K562 (cell line): Measurements from ENCODE around the gene B4GALNT4. TPM values are rescaled to one million over a fixed set of nuclear protein-coding genes. Genes with fewer than 3 reads are reported as not detected.
A peak's percentile ranks its signal among the peaks of the same experiment; 100 is the strongest.

Experiments used
- CTCF ChIP-seq, 3 experiments: IDR thresholded peaks in 2 of 3; conservative IDR thresholded peaks in 1 of 3; 2 replicates each; pipeline ENCODE4 v1.5.1; 2011 to 2012; ENCODE audit warnings: low read length in 3 of 3, mild to moderate bottlenecking in 3 of 3, control low read depth in 2 of 3, improper control_type of control experiment in 1 of 3, inconsistent platforms in 1 of 3, low read depth in 1 of 3, mixed read lengths in 1 of 3, moderate library complexity in 1 of 3; ENCODE audit not compliant: insufficient read depth in 2 of 3
- DIDO1 ChIP-seq: fragments of 450-650 bp; IDR thresholded peaks from 2 replicates; pipeline ENCODE4 v1.6.1; 2016; ENCODE audit warnings: low read depth, missing biosample characterization, missing genetic modification characterization
- FUS ChIP-seq: fragments of 200-400 bp; formaldehyde crosslinking; optimal IDR thresholded peaks from 2 replicates; pipeline ENCODE3; 2017; ENCODE audit warnings: low read depth, low read length
- NR4A1 ChIP-seq, 2 experiments: fragments of 250-450 bp in 1 of 2; fragments of 450-650 bp in 1 of 2; sonication (Bioruptor Pico) in 1 of 2; IDR thresholded peaks; 2 replicates each; pipeline versions ENCODE4 v1.4.0 to v1.6.1; 2016 to 2020; ENCODE audit warnings: mild to moderate bottlenecking in 2 of 2, missing compliant biosample characterization in 1 of 2, missing genetic modification characterization in 1 of 2, moderate library complexity in 1 of 2
- POLR2A ChIP-seq: fragments of 450-650 bp; conservative IDR thresholded peaks from 2 replicates; pipeline ENCODE4 v1.6.1; 2016
- RBM14 ChIP-seq: fragments of 200-400 bp; formaldehyde crosslinking; IDR thresholded peaks from 2 replicates; pipeline ENCODE4 v1.6.1; 2018; ENCODE audit warnings: low read depth, mild to moderate bottlenecking, low read length, moderate library complexity, borderline replicate concordance; ENCODE audit not compliant: insufficient read depth
- SIRT6 ChIP-seq: IDR thresholded peaks from one replicate; pipeline ENCODE4 v1.6.1; 2012; ENCODE audit warnings: low read depth, mild to moderate bottlenecking, control low read depth, inconsistent platforms, low read length, moderate library complexity
- SMARCC2 ChIP-seq: fragments of 450-650 bp; IDR thresholded peaks from 2 replicates; pipeline ENCODE4 v1.6.1; 2017; ENCODE audit warnings: antibody characterized with exemption, moderate library complexity, mild to moderate bottlenecking, low read depth
- SNAPC5 ChIP-seq: fragments of 250-450 bp; sonication (Bioruptor Pico); IDR thresholded peaks from 2 replicates; pipeline ENCODE4 v1.8.0; 2021; ENCODE audit warnings: moderate library complexity, mild to moderate bottlenecking, inconsistent platforms
- THRA ChIP-seq: fragments of 450-650 bp; IDR thresholded peaks from 2 replicates; pipeline ENCODE4 v1.6.1; 2017; ENCODE audit warnings: mild to moderate bottlenecking, moderate library complexity
- TRIM24 ChIP-seq, 2 experiments: fragments of 450-650 bp; IDR thresholded peaks; 2 replicates each; pipeline ENCODE4 v1.6.1; 2016
- ZBED1 ChIP-seq: IDR thresholded peaks from 2 replicates; pipeline ENCODE4 v1.6.1; 2014
- ZNF41 ChIP-seq: fragments of 250-450 bp; sonication (Bioruptor Pico); conservative IDR thresholded peaks from 2 replicates; pipeline ENCODE4 v1.4.0; 2020; ENCODE audit warnings: mild to moderate bottlenecking
- polyA plus RNA-seq, 8 experiments: library from polyadenylated mRNA; depleted of rRNA in 4 of 8; stranded (reverse) in 5 of 8; unstranded in 3 of 8; fragments of >200 nt; fragmentation: Nextera tagmentation in 2 of 8; fragmentation: Illumina TruSeq in 1 of 8; extraction: Ambion mirVana in 2 of 8; extraction: Trizol in 1 of 8; gene quantifications; 2 replicates each; pipeline versions ENCODE4 v1.2.1 to v1.2.3, GENCODE V29; 2011 to 2014; ENCODE audit warnings: inconsistent platforms in 1 of 8, missing spikeins in 1 of 8
- total RNA-seq, 7 experiments: library from RNA; depleted of rRNA in 6 of 7; stranded (reverse); fragments of >200 nt in 6 of 7; fragmentation: Illumina TruSeq in 2 of 7; extraction: Trizol in 2 of 7; gene quantifications; 2 replicates each; pipeline versions ENCODE4 v1.2.1 to v1.2.3, GENCODE V29; 2011 to 2021; ENCODE audit warnings: low replicate concordance in 1 of 7
- TF ChIP-seq, protein P1 (sequence below): fragments of 450-650 bp; formaldehyde crosslinking; IDR thresholded peaks from 2 replicates; pipeline ENCODE4 v1.4.0; 2020; ENCODE audit warnings: mild to moderate bottlenecking, moderate library complexity
- TF ChIP-seq, protein P2 (sequence below): IDR thresholded peaks from 3 replicates; pipeline ENCODE4 v1.6.1; 2011; ENCODE audit warnings: borderline replicate concordance, mild to moderate bottlenecking, moderate library complexity; ENCODE audit not compliant: insufficient read length; ENCODE audit errors: extremely low read depth
- TF ChIP-seq, protein P3 (sequence below): fragments of 250-450 bp; sonication (Bioruptor Pico); IDR thresholded peaks from 2 replicates; pipeline ENCODE4 v1.5.0; 2022; ENCODE audit warnings: mild to moderate bottlenecking

Gene B4GALNT4
- total and polyA plus RNA-seq, 9 of the 15 experiments (the other 6 are each of a cell fraction or from before 2014, with no cell fraction given) = 0.20 to 37.1 (median 10.8) TPM; not detected in 1

- 0 out of 2 replicates have a peak, but pooled peaks have one; percentile 2 for TF ChIP-seq ZNF41 (CRISPR knock-in tag)
- TF ChIP-seq CTCF (IDR thresholded peaks at IDR 0.05 in 2 of 3, conservative IDR thresholded peaks at IDR 0.05 in 1 of 3; ENCODE audit: insufficient read depth in 2 of 3, low read depth in 1 of 3, low read length in 3 of 3) = no peak
- TF ChIP-seq RBM14 = no peak
- no peak for TF ChIP-seq FUS
- peak; percentile 75; the same call in 1 of the 2 replicates for TF ChIP-seq NR4A1 (CRISPR knock-in tag; IDR thresholded peaks at IDR 0.05)
- no peak for TF ChIP-seq NR4A1 (tag; IDR thresholded peaks at IDR 0.05)
- TF ChIP-seq DIDO1 (tag) = no peak
- no peak for TF ChIP-seq SIRT6
- TF ChIP-seq THRA = no peak
- TF ChIP-seq SNAPC5 (CRISPR knock-in tag) = no peak
- 0 out of 4 replicates have a peak, but pooled peaks of 1 of the 2 experiments have one; percentile 16 for TF ChIP-seq TRIM24 (IDR thresholded peaks at IDR 0.05)
- TF ChIP-seq, protein P1, sequence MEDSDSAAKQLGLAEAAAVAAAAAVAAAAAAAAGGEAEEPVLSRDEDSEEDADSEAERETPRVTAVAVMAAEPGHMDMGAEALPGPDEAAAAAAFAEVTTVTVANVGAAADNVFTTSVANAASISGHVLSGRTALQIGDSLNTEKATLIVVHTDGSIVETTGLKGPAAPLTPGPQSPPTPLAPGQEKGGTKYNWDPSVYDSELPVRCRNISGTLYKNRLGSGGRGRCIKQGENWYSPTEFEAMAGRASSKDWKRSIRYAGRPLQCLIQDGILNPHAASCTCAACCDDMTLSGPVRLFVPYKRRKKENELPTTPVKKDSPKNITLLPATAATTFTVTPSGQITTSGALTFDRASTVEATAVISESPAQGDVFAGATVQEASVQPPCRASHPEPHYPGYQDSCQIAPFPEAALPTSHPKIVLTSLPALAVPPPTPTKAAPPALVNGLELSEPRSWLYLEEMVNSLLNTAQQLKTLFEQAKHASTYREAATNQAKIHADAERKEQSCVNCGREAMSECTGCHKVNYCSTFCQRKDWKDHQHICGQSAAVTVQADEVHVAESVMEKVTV (CRISPR knock-in tag) = no peak
- TF ChIP-seq POLR2A = peak; percentile 81
- TF ChIP-seq, protein P2, sequence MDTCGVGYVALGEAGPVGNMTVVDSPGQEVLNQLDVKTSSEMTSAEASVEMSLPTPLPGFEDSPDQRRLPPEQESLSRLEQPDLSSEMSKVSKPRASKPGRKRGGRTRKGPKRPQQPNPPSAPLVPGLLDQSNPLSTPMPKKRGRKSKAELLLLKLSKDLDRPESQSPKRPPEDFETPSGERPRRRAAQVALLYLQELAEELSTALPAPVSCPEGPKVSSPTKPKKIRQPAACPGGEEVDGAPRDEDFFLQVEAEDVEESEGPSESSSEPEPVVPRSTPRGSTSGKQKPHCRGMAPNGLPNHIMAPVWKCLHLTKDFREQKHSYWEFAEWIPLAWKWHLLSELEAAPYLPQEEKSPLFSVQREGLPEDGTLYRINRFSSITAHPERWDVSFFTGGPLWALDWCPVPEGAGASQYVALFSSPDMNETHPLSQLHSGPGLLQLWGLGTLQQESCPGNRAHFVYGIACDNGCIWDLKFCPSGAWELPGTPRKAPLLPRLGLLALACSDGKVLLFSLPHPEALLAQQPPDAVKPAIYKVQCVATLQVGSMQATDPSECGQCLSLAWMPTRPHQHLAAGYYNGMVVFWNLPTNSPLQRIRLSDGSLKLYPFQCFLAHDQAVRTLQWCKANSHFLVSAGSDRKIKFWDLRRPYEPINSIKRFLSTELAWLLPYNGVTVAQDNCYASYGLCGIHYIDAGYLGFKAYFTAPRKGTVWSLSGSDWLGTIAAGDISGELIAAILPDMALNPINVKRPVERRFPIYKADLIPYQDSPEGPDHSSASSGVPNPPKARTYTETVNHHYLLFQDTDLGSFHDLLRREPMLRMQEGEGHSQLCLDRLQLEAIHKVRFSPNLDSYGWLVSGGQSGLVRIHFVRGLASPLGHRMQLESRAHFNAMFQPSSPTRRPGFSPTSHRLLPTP = no peak
- no peak for TF ChIP-seq ZBED1
- TF ChIP-seq, protein P3, sequence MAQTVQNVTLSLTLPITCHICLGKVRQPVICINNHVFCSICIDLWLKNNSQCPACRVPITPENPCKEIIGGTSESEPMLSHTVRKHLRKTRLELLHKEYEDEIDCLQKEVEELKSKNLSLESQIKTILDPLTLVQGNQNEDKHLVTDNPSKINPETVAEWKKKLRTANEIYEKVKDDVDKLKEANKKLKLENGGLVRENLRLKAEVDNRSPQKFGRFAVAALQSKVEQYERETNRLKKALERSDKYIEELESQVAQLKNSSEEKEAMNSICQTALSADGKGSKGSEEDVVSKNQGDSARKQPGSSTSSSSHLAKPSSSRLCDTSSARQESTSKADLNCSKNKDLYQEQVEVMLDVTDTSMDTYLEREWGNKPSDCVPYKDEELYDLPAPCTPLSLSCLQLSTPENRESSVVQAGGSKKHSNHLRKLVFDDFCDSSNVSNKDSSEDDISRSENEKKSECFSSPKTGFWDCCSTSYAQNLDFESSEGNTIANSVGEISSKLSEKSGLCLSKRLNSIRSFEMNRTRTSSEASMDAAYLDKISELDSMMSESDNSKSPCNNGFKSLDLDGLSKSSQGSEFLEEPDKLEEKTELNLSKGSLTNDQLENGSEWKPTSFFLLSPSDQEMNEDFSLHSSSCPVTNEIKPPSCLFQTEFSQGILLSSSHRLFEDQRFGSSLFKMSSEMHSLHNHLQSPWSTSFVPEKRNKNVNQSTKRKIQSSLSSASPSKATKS (CRISPR knock-in tag) = no peak
- TF ChIP-seq SMARCC2 = peak; percentile 53; the same call in 1 of the 2 replicates
Observed at GRCh38 chr11:394034-394857, 24.9 kb downstream of the B4GALNT4 start, which contains the start of gene PKP3 (continued).
